Lower leg skin (tissue), 4 donors: ENCODE data around the gene POTEB2. TPM values are rescaled to one million over a fixed set of nuclear protein-coding genes. Genes with fewer than 3 reads are reported as not detected.
"Not testable (repeated sequence)": the region's sequence is repeated elsewhere in the genome, so short reads cannot be mapped to it uniquely, and the experiment has no call there.

Experiments used
- DNase-seq, 2 donors: peaks; one replicate each; pipeline ENCODE4 v3.0.0-alpha.2; 2019; ENCODE audit warnings: low spot score in 2 of 2
- H3K4me3 ChIP-seq: fragments of 200-600 bp; sonication (generic); 2 replicates; pipeline ENCODE4 v1.5.1; 2017; ENCODE audit warnings: mild to moderate bottlenecking, low read depth; ENCODE audit not compliant: poor library complexity, severe bottlenecking
- WGBS, 2 donors: methylation state at CpG; one replicate each; pipeline ENCODE4 v1.1.5; 2018; 5-methylcytosine and 5-hydroxymethylcytosine counted together
- intact Hi-C: fragments of 100-400 bp; cut with DNase I; formaldehyde crosslinking; loops from one replicate; pipeline ENCODE4 v1.15.0; 2023; ENCODE audit warnings: low total_unique reads
- microRNA-seq, 2 donors: library from miRNA; unstranded; fragments of <30 nt; microRNA quantifications; one replicate each; pipeline ENCODE4, GENCODE V29; 2016; ENCODE audit warnings: borderline replicate concordance in 2 of 2, borderline number of aligned reads in 1 of 2
- total RNA-seq, 4 donors: library from RNA; depleted of rRNA; stranded (reverse); fragments of >200 nt; gene quantifications; one replicate each; pipeline ENCODE4 v1.1.0, GENCODE V29; 2016

The POTEB2 gene
- total RNA-seq = not detected

- DNase-seq, intact Hi-C loops, H3K4me3 ChIP-seq: not testable (repeated sequence)
- no CpG with 5 or more reads among the region's 9 CpGs for WGBS, 2 donors
Observed at GRCh38 chr15:20866214-20866613, at the start of gene POTEB2. TSS of gene POTEB2 (minus strand) at chr15:20866314. CDS start at chr15:20866281, 33 bp downstream.

- H3K4me3 ChIP-seq, DNase-seq, intact Hi-C loops: not testable (repeated sequence)
- no CpG with 5 or more reads among the region's 5 CpGs for WGBS, 2 donors
Observed at GRCh38 chr15:20879916-20880315, 13.8 kb upstream of the POTEB2 start.

GRCh38 chr15:20878464-20878863, 12.3 kb upstream of the POTEB2 start:
- intact Hi-C loops = not testable (repeated sequence)
- WGBS, 2 donors = no CpG with 5 or more reads among the region's 48 CpGs

GRCh38 chr15:20877819-20878218, 11.7 kb upstream of the POTEB2 start:
- DNase-seq, H3K4me3 ChIP-seq, intact Hi-C loops: not testable (repeated sequence)
- WGBS, 2 donors = no CpG with 5 or more reads among the region's 37 CpGs

More at GRCh38 chr15:20878464-20878863, 12.3 kb upstream of the POTEB2 start:
- H3K4me3 ChIP-seq, DNase-seq: not testable (repeated sequence)

Small RNA genes lying within 50 kb of the gene (microRNA-seq; reads per million reads assigned to microRNA genes)
- 0 reads per million in 2 donors for gene MIR3118-2
